GM10266 (cell line): ENCODE data around the gene SHROOM1.
"Not testable (repeated sequence)": the region's sequence is repeated elsewhere in the genome, so short reads cannot be mapped to it uniquely, and the experiment has no call there.

Experiments used
- DNase-seq: peaks from one replicate; pipeline ENCODE4 v3.0.0; 2012; ENCODE audit errors: extremely low spot score
- CTCF ChIP-seq: IDR thresholded peaks from 2 replicates; pipeline ENCODE4 v1.5.1; 2012; ENCODE audit warnings: mild to moderate bottlenecking, low read depth; ENCODE audit not compliant: control insufficient read depth, insufficient read depth; ENCODE audit errors: missing control alignments

SHROOM1 gene

GRCh38 chr5:132808448-132808847 lies 22.0 kb downstream of the SHROOM1 start:
- no peak for DNase-seq

DNA sequence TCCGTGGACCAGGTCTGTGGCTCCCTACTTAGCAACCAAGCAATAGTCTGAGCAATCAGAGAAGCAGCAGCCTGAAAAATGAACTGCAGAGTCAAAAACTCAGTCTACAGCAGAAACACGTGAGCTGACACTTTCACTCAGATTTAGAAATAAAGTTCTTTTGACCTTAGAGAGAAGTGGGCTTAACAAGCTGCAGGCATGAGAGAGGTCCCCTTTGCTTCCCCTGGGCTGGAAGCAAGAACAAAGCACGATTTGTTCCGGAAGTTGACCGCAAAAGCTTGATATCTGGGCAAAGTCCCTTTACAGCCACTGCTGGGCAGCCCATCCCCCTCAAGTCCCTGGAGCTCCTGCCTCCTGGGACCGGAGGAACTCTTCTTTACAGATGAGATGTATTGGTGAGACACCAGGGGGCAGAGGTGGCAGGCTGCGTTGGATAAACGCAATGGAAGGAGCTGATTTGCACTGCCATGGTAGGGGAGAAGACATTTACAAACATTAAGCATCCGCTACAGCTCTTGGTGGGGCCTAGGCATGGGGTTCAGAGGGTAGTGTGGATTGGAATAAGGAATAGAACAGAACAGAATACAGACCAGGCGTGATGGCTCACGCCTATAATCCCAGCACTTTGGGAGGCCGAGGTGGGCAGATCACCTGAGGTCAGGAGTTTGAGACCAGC lies 23.1 kb downstream of the SHROOM1 start:
- no peak for DNase-seq
- TF ChIP-seq CTCF = peak; percentile 8

More at GRCh38 chr5:132808448-132808847, 22.0 kb downstream of the SHROOM1 start:
- no peak for TF ChIP-seq CTCF

DNA sequence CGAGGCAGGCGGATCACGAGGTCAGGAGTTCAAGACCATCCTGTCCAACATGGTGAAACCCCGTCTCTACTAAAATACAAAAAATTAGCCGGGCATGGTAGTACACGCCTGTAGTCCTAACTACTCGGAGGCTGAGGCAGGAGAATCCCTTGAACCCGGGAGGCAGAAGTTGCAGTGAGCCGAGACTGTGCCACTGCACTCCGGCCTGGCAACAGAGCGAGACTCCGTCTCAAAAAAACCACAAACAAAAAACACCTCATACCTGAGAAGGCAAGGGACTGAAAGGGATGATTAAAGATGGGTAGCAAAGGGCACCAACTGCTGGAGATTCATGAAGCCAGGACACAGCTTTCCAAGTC lies 23.7 kb downstream of the SHROOM1 start:
- DNase-seq = not testable (repeated sequence)

DNA sequence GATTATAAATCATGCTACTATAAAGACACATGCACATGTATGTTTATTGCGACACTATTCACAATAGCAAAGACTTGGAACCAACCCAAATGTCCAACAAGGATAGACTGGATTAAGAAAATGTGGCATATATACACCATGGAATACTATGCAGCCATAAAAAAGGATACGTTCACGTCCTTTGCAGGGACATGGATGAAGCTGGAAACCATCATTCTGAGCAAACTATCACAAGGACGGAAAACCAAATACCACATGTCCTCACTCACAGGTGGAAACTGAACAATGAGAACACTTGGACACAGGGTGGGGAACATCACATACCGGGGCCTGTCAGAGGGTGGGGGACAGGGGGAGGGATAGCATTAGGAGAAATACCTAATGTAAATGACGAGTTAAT lies 24.6 kb downstream of the SHROOM1 start:
- DNase-seq = not testable (repeated sequence)

DNA sequence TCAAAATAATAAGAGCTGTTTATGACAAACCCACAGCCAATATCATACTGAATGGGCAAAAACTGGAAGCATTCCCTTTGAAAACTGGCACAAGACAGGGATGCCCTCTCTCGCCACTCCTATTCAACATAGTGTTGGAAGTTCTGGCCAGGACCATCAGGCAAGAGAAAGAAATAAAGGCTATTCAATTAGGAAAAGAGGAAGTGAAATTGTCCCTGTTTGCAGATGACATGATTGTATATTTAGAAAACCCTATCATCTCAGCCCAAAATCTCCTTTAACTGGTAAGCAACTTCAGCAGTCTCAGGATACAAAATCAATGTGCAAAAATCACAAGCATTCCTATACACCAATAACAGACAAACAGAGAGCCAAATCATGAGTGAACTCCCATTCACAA lies 26.2 kb downstream of the SHROOM1 start:
- not testable (repeated sequence) for DNase-seq

GRCh38 chr5:132802685-132803066 lies 27.8 kb downstream of the SHROOM1 start:
- not testable (repeated sequence) for DNase-seq

GRCh38 chr5:132802044-132802684 lies 28.3 kb downstream of the SHROOM1 start:
- no peak for TF ChIP-seq CTCF
- DNase-seq = no peak

DNA sequence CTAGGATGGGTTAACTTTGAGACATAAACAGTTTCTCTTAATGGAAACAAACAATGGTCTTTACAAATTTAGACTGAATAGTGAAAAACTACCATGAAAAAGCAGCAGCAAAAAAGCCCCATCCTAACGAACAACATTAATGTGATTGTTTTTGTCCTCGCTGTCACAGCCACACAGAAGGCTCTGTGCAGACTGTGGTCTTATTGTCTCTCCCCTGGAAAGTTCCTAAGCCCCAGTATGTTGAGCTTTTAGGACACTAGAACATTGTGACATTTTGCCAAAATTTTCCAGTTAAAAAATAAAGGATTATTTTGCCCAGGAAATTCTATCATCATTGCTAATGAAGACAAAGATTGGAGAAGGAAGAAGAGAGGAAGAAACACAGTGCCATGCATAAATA lies 29.9 kb downstream of the SHROOM1 start:
- no peak for DNase-seq

GRCh38 chr5:132799392-132799791 lies 31.1 kb downstream of the SHROOM1 start:
- TF ChIP-seq CTCF = no peak
- no peak for DNase-seq

More for the DNA sequence above, 29.9 kb downstream of the SHROOM1 start:
- TF ChIP-seq CTCF = no peak
